Tibial artery (tissue), 4 donors: ENCODE results near the gene CDYL2.

Experiments used
- DNase-seq, 2 donors: peaks; one replicate each; pipeline ENCODE4 v3.0.0-alpha.2; 2019
- H3K27ac ChIP-seq, 2 donors: fragments of 200-600 bp; sonication (generic) in 1 of 2; 1 replicate in 1 of 2; 2 replicates in 1 of 2; pipeline ENCODE4 v1.5.1; 2018 to 2019; ENCODE audit warnings: mild to moderate bottlenecking in 1 of 2
- H3K27me3 ChIP-seq, 2 donors: fragments of 200-600 bp; sonication (generic) in 1 of 2; one replicate each; pipeline versions ENCODE4 v1.5.1 to v1.6.0; 2016 to 2019
- H3K36me3 ChIP-seq, 3 donors: fragments of 200-600 bp; sonication (generic) in 2 of 3; one replicate each; pipeline ENCODE4 v1.5.1; 2016 to 2019; ENCODE audit warnings: mild to moderate bottlenecking in 2 of 3
- H3K4me1 ChIP-seq, 4 donors: fragments of 200-600 bp; sonication (generic) in 2 of 4; 1 replicate in 3 of 4; 2 replicates in 1 of 4; pipeline ENCODE4 v1.5.1; 2016 to 2019
- H3K4me3 ChIP-seq, 2 donors: fragments of 200-600 bp; sonication (generic) in 1 of 2; 1 replicate in 1 of 2; 2 replicates in 1 of 2; pipeline ENCODE4 v1.5.1; 2018 to 2019; ENCODE audit warnings: mild to moderate bottlenecking in 2 of 2
- H3K9me3 ChIP-seq, 3 donors: fragments of 200-600 bp; sonication (generic) in 1 of 3; one replicate each; pipeline ENCODE4 v1.5.1; 2016 to 2019
- intact Hi-C: fragments of 100-400 bp; cut with DNase I; formaldehyde crosslinking; loops from one replicate; pipeline ENCODE4 v1.15.0; 2023; ENCODE audit warnings: low total_unique reads
- TF ChIP-seq, protein P1 (sequence below), 2 experiments: fragments of 200-600 bp in 1 of 2; fragments of 450-650 bp in 1 of 2; IDR thresholded peaks; one replicate each; pipeline ENCODE4 v1.5.1; 2017 to 2019; ENCODE audit warnings: antibody characterized with exemption in 2 of 2, mild to moderate bottlenecking in 1 of 2, moderate library complexity in 1 of 2

The CDYL2 gene

DNA sequence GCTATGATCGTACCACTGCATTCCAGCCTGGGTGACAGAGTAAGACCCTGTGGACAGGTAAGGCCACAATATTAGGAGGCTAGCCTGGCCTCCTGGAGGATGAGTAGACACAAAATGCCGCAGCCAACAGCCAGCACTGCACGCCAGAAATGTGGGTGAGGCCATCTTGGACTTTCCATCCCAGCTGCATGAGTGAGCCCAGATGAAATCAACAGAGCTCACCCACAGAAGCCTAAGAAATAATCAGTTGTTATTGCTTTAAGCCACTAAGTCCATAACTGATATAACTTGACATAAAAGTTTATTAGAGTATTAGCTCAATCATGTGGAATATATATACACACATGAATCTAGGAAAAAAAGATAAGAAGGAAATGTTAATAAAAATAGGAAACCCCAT, 101.7 kb downstream of the CDYL2 start:
- intact Hi-C loops: no loop called here
- Histone ChIP-seq H3K4me3 (no peak overlapping the region), H3K9me3 (no peaks in the 10 kb centered on the region), H3K36me3 (no peaks in the 10 kb centered on the region), H3K27ac (no peak overlapping the region), H3K27me3 (no peaks in the 10 kb centered on the region), H3K4me1 (no peaks in the 10 kb centered on the region)
- no peak for DNase-seq
- TF ChIP-seq, protein P1, sequence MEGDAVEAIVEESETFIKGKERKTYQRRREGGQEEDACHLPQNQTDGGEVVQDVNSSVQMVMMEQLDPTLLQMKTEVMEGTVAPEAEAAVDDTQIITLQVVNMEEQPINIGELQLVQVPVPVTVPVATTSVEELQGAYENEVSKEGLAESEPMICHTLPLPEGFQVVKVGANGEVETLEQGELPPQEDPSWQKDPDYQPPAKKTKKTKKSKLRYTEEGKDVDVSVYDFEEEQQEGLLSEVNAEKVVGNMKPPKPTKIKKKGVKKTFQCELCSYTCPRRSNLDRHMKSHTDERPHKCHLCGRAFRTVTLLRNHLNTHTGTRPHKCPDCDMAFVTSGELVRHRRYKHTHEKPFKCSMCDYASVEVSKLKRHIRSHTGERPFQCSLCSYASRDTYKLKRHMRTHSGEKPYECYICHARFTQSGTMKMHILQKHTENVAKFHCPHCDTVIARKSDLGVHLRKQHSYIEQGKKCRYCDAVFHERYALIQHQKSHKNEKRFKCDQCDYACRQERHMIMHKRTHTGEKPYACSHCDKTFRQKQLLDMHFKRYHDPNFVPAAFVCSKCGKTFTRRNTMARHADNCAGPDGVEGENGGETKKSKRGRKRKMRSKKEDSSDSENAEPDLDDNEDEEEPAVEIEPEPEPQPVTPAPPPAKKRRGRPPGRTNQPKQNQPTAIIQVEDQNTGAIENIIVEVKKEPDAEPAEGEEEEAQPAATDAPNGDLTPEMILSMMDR (IDR thresholded peaks at IDR 0.05): no peak

DNA sequence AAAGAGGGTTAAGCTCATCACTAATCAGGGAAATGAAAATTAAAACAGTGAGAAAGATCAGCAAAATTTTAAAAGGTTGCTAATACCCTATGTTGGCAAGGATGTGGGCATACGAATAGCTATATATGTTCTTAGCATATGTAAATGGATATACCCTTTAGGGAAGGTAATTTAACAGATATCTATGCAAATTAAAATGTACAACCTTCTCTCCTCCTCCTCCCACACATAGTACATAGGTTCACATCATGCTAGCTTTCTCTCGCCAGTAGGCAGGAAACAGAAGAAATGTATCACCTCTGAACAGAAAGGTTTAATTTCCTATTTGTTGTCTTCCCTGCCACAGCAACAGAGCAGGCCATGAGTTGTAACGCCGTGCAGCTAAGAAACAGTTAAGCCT, 103.8 kb downstream of the CDYL2 start:
- Histone ChIP-seq H3K4me1 (no peaks in the 10 kb centered on the region), H3K36me3 (no peaks in the 10 kb centered on the region), H3K27ac (no peak overlapping the region), H3K9me3 (no peaks in the 10 kb centered on the region), H3K27me3 (no peaks in the 10 kb centered on the region), H3K4me3 (no peak overlapping the region)
- TF ChIP-seq, protein P1 (IDR thresholded peaks at IDR 0.05): no peak
- intact Hi-C loops: no loop called here
- DNase-seq: no peak

DNA sequence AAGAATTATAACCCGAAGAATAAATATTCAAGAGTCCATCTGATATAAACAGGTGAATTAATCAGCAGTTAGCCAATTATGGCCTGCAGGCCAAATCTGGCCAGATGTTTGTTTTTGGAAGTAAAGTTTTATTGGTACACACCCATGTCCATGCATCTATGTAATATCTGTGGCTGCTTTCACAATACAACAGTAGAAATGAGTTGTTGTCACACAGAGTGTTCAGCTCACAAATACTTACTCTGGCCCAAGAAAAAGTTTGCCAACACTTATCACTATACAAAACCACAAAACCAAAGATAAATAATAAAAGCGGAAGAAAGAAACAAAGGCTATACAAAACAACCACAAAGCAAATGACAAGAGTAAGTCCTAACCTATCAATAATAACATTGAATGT, 109.4 kb downstream of the CDYL2 start:
- DNase-seq: no peak
- Histone ChIP-seq H3K9me3 (no peaks in the 10 kb centered on the region), H3K27me3 (no peaks in the 10 kb centered on the region)

DNA sequence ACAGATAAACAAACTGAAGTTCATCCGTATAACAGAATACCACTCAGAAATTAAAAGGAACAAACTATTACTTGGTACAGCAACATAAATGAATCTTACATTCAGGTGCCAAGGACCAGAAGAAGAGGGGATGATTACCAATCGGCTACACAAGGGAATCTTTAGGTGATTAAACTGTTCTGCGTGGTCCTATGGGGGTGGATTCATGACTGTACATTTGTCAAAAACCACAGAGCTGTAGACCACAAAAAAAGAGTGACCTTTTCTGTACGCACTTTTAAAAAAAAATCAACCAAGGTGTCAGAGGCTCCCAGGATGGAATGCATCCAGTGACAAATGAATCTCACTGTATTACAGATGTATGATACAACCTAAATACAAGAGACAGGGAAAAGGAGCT, 110.8 kb downstream of the CDYL2 start:
- Histone ChIP-seq H3K9me3 (no peaks in the 10 kb centered on the region), H3K27me3 (no peaks in the 10 kb centered on the region), H3K36me3 (no peaks in the 10 kb centered on the region), H3K27ac (no peak overlapping the region), H3K4me3 (no peak overlapping the region), H3K4me1 (no peaks in the 10 kb centered on the region)
- TF ChIP-seq, protein P1 (IDR thresholded peaks at IDR 0.05): no peak
- DNase-seq: no peak
- intact Hi-C loops: no loop called here

More for the DNA sequence above, 109.4 kb downstream of the CDYL2 start:
- intact Hi-C loops: no loop called here
- Histone ChIP-seq H3K4me1 (no peaks in the 10 kb centered on the region), H3K4me3 (no peak overlapping the region), H3K27ac (no peak overlapping the region), H3K36me3 (no peaks in the 10 kb centered on the region)
- TF ChIP-seq, protein P1 (IDR thresholded peaks at IDR 0.05): no peak

DNA sequence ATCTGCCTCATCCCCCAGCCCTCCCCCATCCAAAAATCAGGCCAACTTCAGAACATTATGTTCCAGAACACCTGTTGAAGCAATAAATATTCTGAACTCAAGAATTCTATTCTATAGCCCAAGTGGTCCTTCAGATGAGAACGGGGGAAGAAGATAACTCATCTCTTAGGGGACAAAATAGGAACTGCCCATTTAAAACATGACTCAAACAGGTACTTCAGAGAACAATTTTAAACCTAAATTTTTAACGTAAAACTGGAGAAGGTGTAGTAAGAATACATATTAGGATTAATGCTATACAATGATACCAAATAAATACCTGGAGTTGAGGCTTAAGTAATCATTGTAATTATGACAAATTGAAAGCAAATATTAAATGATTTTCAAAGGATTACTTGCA, 112.1 kb downstream of the CDYL2 start:
- no peaks in the 10 kb centered on the region for H3K4me1 ChIP-seq
- H3K27ac ChIP-seq: no peak overlapping the region
- no peak overlapping the region for H3K4me3 ChIP-seq
- TF ChIP-seq, protein P1 (IDR thresholded peaks at IDR 0.05): no peak
- H3K9me3 ChIP-seq: no peaks in the 10 kb centered on the region
- intact Hi-C loops: no loop called here
- no peak for DNase-seq
- no peaks in the 10 kb centered on the region for H3K27me3 ChIP-seq
- H3K36me3 ChIP-seq: no peaks in the 10 kb centered on the region

DNA sequence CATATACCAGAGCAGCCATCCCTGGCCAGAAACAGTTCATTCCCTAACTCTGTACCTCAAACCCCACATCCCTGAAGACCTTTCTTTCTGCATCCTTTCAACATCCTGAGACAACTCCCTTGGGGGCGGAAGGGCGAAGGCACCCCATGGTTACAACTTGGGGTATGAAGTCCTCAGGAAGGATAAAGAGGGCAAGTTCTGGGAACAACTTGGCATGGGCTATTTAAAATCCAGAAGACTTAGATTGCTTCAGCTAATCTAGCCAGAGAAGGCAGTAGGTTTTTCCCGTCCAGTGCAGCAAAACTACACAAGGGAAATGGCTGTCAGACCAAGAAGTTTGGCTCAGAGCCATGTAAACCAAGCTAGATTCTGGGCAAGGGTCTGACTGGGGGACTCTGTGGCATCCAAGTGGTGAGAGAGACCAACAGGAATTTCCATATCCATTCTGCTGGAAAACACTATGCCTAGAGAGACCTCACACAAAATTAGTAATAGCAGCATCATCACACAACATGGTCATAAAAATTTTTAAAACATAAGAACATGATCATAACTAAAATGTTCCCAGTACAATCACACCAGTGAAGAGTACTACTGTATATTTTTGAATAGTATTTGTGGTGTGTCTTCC, 113.2 kb downstream of the CDYL2 start:
- Histone ChIP-seq H3K27ac (no peak overlapping the region), H3K4me3 (no peak overlapping the region), H3K36me3 (no peaks in the 10 kb centered on the region), H3K9me3 (no peaks in the 10 kb centered on the region), H3K4me1 (no peaks in the 10 kb centered on the region), H3K27me3 (no peaks in the 10 kb centered on the region)
- TF ChIP-seq, protein P1 (IDR thresholded peaks at IDR 0.05): no peak
- intact Hi-C loops: no loop called here
- no peak for DNase-seq
